ENCODE data around the gene TMEM54.
A peak's percentile ranks its signal among the peaks of the same experiment; 100 is the strongest.
"Not testable (repeated sequence)": the region's sequence is repeated elsewhere in the genome, so short reads cannot be mapped to it uniquely, and the experiment has no call there.

The TMEM54 gene

DNA sequence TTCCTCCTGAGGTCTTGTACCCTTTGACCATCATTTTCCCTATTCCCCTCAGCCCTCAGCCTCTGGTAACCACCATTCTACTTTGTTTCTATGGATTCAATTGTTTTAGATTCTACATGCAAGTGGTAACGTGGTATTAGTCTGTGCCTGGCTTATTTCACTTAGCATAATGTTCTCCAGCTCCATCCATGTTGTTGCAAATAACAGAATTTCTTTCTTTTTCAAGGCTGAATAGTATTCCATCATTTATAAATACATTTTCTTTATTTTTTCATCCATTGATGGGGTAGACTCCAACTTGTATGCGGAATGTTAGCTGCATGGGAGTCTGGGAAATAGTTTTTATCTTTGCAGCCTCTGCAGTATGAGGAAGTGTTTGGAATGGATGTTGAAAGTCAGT, 26.3 kb upstream of the TMEM54 start:
- Mint-ChIP-seq H3K4me3 (no peak overlapping the region), H3K27ac (no peak overlapping the region), H3K27me3 (peaks cover 54% of the 10 kb centered on the region), H3K4me1 (peaks cover 27% of the 10 kb centered on the region), H3K9me3 (no peaks in the 10 kb centered on the region)
- ATAC-seq (no peak), DNase-seq (no peak)

DNA sequence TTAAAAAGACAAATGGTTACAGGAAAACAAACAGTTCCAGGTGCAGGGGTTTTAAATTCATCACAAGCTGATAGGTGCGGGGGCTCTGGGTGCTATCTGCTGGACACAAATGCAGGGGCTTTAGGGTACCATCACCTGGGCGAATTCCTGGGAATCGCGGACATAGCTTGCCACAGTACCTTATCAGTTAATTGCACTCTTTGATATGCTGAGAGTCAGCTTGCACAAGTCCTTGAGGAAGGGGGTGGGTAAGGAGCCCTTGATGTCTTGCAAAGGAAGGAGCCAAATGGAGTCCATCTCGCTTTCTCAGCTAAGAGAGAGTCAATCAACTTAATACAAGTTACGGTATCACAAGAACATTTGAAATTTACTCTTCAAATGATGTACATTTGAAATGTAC, 25.4 kb upstream of the TMEM54 start:
- H3K9me3 Mint-ChIP-seq: no peaks in the 10 kb centered on the region
- DNase-seq (no peak), ATAC-seq (no peak)
- no peak overlapping the region for H3K27ac Mint-ChIP-seq
- peaks cover 27% of the 10 kb centered on the region for H3K4me1 Mint-ChIP-seq
- no peak overlapping the region for H3K4me3 Mint-ChIP-seq
- peaks cover 62% of the 10 kb centered on the region for H3K27me3 Mint-ChIP-seq

DNA sequence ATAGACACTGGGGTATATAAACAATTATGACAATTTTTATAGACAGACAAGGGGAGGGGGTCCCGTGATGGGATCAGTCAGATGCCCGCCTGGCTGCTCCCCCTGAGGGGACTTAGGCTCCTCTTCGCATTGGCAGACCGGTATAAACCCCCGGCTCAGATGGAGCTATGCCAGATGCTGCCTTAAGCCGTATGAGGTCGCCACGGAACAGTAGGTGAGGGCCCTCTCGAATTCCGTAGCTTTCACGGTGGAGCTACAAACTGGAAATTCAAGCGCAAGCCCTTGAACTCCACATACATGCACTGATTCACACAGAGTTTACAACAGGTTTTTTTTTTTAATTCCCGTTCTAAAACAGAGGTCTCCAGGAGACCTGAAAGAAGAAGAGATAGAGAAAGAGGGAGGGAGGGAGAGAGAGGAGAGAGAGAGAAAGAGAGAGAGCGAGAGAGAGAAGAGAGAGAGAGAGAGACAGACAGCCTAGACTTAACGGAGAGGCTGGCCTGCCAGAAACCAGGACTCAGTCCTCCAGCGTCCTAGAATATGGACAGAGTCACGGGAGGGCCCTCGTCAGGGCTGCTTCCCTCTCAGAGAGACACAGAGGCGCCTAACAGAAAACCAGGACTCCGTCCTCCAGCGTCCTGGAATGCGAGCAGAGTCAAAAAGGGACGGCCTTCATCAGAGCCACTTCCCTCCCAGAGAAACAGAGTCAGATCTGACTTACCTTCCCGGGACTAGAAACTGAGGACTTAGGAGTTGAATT, 24.4 kb upstream of the TMEM54 start:
- H3K4me3 Mint-ChIP-seq: peak overlapping the region; percentile 40 to 57

DNA sequence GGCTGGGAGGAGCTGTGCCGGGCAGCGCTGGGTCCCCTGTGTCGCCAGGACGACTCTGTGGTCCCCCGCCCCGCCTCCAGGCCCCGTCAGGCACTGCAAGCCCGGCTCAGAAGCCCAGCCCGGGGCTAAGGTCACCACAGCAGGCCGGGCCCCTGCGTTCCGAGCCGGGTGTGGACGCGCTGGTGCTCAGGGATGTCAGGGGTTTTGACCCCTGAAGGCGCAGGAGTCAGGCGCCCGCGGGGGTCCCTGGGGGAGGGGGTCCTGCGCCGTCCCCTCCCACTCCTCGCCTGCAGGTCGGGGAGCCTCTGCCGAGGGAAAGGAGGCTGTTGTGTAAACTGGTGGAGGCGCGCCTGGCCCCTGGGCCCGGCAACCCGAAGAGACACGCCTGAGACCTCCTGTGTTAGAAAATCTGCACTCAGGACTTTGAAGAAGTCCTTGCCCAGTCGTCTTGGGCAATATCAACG, 23.7 kb upstream of the TMEM54 start:
- no peaks in the 10 kb centered on the region for H3K9me3 Mint-ChIP-seq
- DNase-seq (no peak), ATAC-seq (peak; percentile 67)
- H3K4me1 Mint-ChIP-seq: peaks cover 36% of the 10 kb centered on the region
- H3K27ac Mint-ChIP-seq: no peak overlapping the region
- peak overlapping the region; percentile 46 to 57 for H3K4me3 Mint-ChIP-seq
- peaks cover 79% of the 10 kb centered on the region for H3K27me3 Mint-ChIP-seq

More for the DNA sequence above, 24.4 kb upstream of the TMEM54 start:
- ATAC-seq (peak; percentile 85), DNase-seq (no peak)
- Mint-ChIP-seq H3K4me1 (peaks cover 29% of the 10 kb centered on the region), H3K27me3 (peaks cover 72% of the 10 kb centered on the region), H3K9me3 (no peaks in the 10 kb centered on the region), H3K27ac (no peak overlapping the region)

DNA sequence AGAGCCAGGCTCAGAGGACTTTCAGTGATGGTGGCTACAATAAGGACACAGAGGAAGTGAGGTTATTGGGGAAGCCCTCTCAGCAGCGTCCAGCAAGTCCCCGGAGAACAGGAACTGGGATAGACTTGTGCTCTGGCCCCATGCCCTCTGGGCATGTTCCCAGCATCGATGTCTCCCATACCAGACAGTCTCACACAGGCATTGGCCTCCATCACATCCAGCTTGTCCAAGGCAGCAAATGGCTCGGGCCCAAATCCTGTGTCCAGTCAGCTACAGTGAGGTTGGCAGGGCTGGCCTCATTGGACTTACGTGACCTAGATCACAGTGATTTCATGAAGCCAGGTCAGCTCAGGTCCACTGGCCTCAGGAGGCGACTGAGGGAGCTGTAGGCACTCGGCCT, 19.6 kb upstream of the TMEM54 start:
- peak overlapping the region in 1 of 2 donors; percentile 41 for H3K27ac Mint-ChIP-seq
- H3K4me1 Mint-ChIP-seq: peaks cover 47% of the 10 kb centered on the region
- H3K27me3 Mint-ChIP-seq: peaks cover 92% of the 10 kb centered on the region
- DNase-seq (no peak), ATAC-seq (no peak)
- no peak overlapping the region for H3K4me3 Mint-ChIP-seq
- H3K9me3 Mint-ChIP-seq: no peaks in the 10 kb centered on the region

DNA sequence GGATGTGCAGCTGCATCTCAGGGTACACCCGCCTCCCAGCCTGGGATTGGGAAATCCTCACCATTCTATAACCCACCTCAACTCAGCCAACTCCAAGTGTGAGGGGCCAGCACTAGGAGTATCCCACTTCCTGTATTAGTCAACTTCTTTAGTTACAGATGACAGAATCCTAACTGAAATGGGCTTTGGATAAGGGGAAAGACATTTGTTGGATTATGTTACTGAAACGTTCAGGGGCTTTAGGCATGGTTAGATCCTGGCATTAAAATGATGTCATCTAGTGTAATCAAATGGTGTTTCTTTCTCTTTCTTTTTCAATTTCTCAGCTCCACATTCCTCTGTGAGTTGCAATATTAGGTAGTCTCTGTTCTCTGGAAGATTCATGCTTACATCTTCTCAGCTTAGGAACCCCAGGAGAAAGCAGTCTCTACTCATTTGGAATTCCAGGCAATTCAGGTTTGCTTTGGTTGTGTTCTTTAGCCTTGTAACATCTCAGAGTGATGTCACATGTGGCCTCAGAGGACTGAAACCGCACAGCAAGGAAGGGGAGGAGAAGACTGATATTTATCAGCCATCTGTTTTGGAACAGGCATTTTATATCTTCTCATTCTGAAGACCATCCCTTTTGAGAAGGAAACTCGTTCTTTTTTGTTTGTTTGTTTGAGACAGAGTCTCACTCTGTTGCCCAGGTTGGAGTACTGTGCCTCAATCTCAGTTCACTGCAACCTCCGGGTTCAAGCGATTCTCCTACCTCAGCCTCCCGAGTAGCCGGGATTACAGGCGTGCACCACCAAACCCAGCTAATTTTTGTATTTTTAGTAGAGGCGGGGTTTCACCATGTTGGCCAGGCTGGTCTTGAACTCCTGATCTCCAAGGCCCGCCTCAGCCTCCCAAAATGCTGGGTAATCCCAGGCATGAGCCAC, 18.9 kb upstream of the TMEM54 start:
- no peak for DNase-seq
- Mint-ChIP-seq H3K27me3 (peaks cover 92% of the 10 kb centered on the region), H3K27ac (peak overlapping the region; percentile 78 to 93), H3K4me3 (peak overlapping the region; percentile 57 to 70), H3K4me1 (peaks cover 40% of the 10 kb centered on the region), H3K9me3 (no peaks in the 10 kb centered on the region)
- peak; percentile 52 for ATAC-seq

DNA sequence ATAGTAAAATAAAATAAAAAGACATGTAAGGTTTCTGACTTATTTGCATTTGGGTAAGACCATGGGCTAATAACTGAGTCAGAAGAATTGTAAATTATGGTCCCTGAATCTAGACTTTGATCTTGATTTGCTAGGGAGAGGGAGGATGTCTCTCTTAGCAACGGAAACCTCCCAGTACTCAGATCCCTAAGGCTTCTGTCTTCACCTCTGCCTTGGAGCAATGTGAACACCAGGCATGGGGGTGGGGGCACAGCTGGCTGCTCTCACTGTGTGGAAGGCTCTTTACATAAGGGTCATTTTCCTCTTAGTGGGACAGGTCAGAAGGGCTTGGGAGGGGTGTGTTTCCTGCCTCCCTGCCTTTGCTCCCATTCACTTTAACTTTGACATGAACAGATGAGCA, 17.0 kb upstream of the TMEM54 start:
- no peak for ATAC-seq
- H3K4me1 Mint-ChIP-seq: peaks cover 23% of the 10 kb centered on the region
- peaks cover 77% of the 10 kb centered on the region for H3K27me3 Mint-ChIP-seq

DNA sequence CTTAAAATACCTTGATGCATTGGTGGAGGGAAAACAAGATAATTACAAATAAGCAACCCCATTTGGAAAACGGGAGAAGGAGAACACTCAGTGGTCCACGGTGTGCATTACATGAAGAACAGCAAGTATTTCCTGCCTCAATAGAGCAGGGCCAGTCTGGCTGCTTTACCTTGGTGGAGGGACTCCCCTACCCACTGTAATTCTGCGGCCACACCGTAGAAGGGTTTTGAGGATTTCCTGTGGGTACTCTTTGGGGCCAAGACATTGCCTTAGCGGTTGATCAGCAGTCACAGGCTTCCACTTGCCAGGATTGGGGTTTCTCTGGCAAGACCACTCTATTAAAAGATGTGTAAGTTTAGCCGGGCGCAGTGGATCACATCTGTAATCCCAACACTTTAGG, 16.3 kb upstream of the TMEM54 start:
- peaks cover 71% of the 10 kb centered on the region for H3K27me3 Mint-ChIP-seq
- peaks cover 23% of the 10 kb centered on the region for H3K4me1 Mint-ChIP-seq
- H3K27ac Mint-ChIP-seq: no peak overlapping the region
- DNase-seq: peak in 1 of 2 donors; percentile 76
- ATAC-seq: peak; percentile 99
- no peak overlapping the region for H3K4me3 Mint-ChIP-seq
- H3K9me3 Mint-ChIP-seq: no peaks in the 10 kb centered on the region

More for the DNA sequence above, 17.0 kb upstream of the TMEM54 start:
- no peak for DNase-seq
- Mint-ChIP-seq H3K9me3 (no peaks in the 10 kb centered on the region), H3K27ac (no peak overlapping the region), H3K4me3 (no peak overlapping the region)

DNA sequence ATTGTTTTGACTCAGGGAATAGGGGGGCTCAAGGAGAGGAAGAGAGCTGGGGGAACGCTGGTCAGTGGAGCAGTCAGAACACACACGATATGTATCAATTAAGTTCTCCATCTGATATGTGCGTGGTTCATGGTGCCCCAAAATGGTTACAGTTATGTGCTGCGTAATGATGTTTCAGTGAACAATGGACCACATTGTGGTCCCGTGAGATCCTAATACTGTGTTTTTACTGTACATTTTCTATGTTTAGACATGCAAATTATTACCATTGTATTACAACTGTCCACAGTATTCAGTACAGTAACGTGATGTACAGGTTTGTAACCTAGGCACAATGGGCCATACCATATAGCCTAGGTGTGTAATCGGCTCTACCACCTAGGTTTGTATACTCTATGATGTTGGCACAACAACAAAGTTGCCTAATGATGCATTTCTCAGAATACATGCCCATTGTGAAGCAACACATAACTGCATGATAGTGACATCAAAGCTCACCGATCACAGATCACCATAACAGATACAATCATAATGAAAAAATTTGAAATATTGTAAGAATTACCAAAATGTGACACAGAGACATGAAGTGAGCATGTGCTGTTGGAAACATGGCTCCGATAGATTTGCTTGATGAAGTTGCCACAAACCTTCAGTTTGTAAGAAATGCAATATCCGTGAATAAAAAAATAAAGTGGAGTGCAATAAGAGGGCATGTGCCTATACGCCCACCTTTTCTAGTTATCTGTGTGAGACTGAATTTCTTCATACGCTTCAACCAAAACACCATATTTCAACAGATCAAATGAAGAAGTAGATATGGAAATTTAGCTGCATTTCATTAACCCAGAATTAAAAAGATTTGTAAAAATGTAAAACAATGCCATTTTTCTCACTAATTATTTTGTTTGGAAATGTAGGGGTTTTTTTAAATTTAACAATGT, 14.8 kb upstream of the TMEM54 start:
- no peaks in the 10 kb centered on the region for H3K9me3 Mint-ChIP-seq

DNA sequence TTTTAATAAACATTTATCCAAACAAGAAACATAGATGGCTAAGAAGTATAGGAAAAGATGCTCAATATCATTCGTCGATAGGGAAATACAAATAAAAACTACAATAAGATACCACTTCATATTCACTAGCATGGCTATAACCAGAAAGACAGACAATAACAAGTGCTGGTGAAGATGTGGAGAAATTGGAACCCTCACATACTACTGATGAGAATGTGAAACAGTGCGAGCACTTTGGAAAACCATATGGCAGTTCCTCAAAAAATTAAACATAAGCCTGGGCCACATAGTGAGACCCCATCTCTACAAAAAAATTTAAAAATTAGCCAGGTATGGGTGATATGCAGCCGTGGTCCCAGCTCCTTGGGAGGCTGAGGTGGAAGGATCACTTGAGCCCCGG, 9.1 kb upstream of the TMEM54 start:
- no peaks in the 10 kb centered on the region for H3K4me1 Mint-ChIP-seq
- H3K27me3 Mint-ChIP-seq: peaks cover 7% of the 10 kb centered on the region
- DNase-seq: no peak
- H3K9me3 Mint-ChIP-seq: no peaks in the 10 kb centered on the region
- H3K4me3 Mint-ChIP-seq: no peak overlapping the region
- no peak overlapping the region for H3K27ac Mint-ChIP-seq
- ATAC-seq: no peak

More for the DNA sequence above, 14.8 kb upstream of the TMEM54 start:
- DNase-seq (no peak), ATAC-seq (no peak)
- Mint-ChIP-seq H3K4me3 (no peak overlapping the region), H3K27me3 (peaks cover 56% of the 10 kb centered on the region), H3K27ac (no peak overlapping the region), H3K4me1 (peaks cover 23% of the 10 kb centered on the region)

DNA sequence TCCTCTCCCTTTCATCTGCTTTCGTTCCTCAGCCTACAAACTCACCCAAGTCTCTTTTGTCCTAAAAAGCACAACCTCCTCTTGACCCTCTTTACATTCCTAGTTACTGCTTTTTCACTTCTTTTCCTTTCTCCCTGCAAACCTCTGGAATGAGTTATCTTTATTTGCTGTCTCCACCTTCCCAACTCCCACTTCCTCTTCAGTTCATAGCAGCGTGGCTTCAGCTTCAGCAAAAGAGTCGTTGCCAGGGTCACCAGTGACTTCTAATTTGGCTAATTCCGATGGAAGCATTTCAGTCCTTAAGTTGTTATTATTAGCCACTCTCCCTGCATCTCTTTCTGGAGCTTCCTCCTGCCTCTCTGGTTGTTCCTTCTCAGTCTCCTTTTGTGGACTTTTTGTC, 6.2 kb upstream of the TMEM54 start:
- peaks cover 12% of the 10 kb centered on the region for H3K27me3 Mint-ChIP-seq
- no peak overlapping the region for H3K27ac Mint-ChIP-seq
- H3K4me3 Mint-ChIP-seq: no peak overlapping the region
- H3K4me1 Mint-ChIP-seq: no peaks in the 10 kb centered on the region
- DNase-seq (no peak), ATAC-seq (no peak)
- H3K9me3 Mint-ChIP-seq: no peaks in the 10 kb centered on the region

DNA sequence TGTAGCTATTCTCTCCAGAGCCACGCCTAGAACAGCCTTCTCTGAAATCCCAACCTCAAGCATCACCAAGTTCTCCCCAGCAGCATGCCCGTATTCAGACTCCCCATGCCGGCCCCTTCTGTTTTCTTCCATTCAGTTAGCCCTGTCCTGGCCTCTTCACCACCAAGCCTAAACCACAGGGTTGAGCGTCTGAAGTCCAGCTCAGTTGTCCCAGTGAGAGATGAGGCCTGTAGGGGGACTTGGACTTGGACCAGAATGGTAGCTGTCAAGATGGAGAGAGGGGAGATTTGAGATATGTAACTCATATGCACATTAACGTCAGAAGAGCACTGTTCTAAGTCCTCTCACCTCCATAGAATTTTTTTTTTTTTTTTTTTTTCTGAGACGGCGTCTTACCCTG, 5.5 kb upstream of the TMEM54 start:
- Mint-ChIP-seq H3K9me3 (no peaks in the 10 kb centered on the region), H3K27ac (no peak overlapping the region), H3K4me1 (peaks cover 3% of the 10 kb centered on the region), H3K4me3 (no peak overlapping the region), H3K27me3 (peaks cover 20% of the 10 kb centered on the region)
- ATAC-seq (no peak), DNase-seq (no peak)

DNA sequence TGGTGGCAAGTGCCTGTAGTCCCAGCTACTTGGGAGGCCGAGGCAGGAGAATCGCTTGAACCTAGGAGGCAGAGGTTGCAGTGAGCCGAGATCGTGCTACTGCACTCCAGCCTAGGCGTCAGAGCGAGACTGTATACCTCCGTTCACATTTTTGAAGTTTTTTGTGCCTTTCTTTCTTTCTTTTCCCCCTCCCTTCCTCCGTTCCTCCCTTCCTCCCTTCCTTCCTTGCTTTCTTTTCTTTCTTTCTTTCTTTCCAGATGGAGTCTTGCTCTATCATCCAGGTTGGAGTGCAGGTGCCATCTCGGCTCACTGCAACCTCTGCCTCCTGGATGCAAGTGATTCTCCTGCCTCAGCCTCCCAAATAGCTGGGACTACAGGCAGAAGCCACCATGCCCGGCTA, 4.4 kb upstream of the TMEM54 start:
- H3K27me3 Mint-ChIP-seq: peaks cover 31% of the 10 kb centered on the region
- H3K27ac Mint-ChIP-seq, H3K4me3 Mint-ChIP-seq, DNase-seq, ATAC-seq, H3K4me1 Mint-ChIP-seq, H3K9me3 Mint-ChIP-seq: not testable (repeated sequence)

DNA sequence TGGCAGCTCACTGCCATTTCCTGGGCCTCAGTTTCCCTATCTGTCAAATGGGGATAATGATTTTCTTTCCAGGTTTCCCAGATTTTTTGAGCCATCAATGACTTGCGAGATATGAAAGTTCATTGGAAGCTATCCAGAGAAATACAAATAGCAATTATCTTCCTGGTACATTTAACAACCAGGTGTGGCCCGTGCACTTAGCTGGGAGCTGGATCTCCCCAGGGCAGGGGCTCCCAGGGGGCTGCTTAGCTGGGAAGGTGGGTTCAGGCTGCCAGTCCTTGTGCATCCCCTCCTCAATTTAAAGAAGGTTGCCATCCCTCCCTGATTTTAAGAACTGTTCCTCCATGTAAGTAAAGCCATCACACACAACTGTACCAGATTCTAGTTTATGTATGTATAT, 3.6 kb upstream of the TMEM54 start:
- Mint-ChIP-seq H3K9me3 (no peaks in the 10 kb centered on the region), H3K27me3 (peaks cover 39% of the 10 kb centered on the region), H3K4me1 (peaks cover 12% of the 10 kb centered on the region), H3K4me3 (no peak overlapping the region), H3K27ac (no peak overlapping the region)
- DNase-seq (no peak), ATAC-seq (no peak)
